ENCODE measurements around the gene ARRB1. TPM values are rescaled to one million over a fixed set of nuclear protein-coding genes. Genes with fewer than 3 reads are reported as not detected.

Gene ARRB1
- total RNA-seq, 1 experiment from 2014 or later = 3.6 TPM

DNA sequence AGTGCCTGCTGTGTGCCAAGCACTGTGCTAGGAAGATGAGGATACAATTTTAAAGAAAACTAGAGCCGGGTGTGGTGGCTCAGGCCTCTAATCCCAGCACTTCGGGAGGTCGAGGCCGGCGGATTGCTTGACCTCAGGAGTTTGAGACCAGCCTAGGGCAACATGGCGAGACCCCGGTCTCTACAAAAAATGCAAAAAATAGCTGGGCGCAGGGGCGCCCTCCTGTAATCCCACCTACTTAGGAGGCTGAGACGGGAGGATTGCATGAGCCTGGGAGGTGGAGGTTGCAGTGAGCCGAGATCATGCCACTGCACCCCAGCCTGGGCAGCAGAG is 102.6 kb downstream of the ARRB1 start:
- no peak overlapping the region for H3K4me3 ChIP-seq
- no peak overlapping the region for H3K27ac ChIP-seq
- H3K4me1 ChIP-seq (replicated peaks) = no peaks in the 10 kb centered on the region
- no peaks in the 10 kb centered on the region for H3K27me3 ChIP-seq (replicated peaks)
- H3K9me3 ChIP-seq (replicated peaks) = no peaks in the 10 kb centered on the region
- no peaks in the 10 kb centered on the region for H3K36me3 ChIP-seq
- DNase-seq (ENCODE audit: low read depth in 1 of 2, low spot score in 2 of 2) = no peak

DNA sequence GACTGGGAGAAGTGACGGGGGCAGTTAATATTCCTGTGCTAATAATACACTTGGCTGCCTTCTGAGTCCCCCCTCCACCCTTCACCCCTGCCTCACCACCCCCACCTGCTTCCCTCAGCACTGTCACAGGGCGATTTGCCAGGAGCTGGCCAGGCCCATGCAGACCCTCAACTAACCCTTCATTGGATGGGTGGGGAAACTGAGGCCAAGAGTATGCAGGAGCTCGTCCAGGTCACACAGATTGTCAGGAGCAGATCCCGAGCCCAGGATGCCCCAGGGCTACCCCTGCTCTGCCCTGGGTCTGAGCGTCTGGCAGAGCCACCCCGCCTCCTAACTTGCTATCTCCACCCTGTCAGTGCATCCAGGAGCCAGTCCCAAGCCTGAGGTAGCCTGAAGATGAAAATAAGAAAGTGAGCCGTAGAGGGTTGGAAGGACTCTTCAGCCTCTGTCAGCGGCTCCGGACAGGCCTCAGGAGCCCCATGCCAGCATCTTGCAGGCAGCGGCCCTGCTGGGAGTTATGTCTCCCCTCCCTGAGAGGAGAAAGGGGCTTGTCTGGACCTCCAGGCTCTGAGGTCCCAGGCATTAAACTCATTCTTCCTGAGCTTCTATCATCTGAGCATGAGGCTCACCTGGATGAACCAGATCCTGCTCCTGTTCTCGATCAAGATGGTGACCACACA is 104.7 kb downstream of the ARRB1 start:
- Histone ChIP-seq H3K4me1 (replicated peaks) (peaks cover 5% of the 10 kb centered on the region), H3K27me3 (replicated peaks) (peaks cover 3% of the 10 kb centered on the region; the same call in 1 of the 2 replicates), H3K4me3 (no peak overlapping the region), H3K36me3 (no peaks in the 10 kb centered on the region), H3K9me3 (replicated peaks) (no peaks in the 10 kb centered on the region), H3K27ac (no peak overlapping the region)
- DNase-seq (ENCODE audit: low read depth in 1 of 2, low spot score in 2 of 2) = no peak

GRCh38 chr11:75246006-75246670 is 105.3 kb downstream of the ARRB1 start:
- Histone ChIP-seq H3K9me3 (replicated peaks) (no peaks in the 10 kb centered on the region), H3K27ac (no peak overlapping the region), H3K36me3 (no peaks in the 10 kb centered on the region), H3K4me3 (no peak overlapping the region), H3K27me3 (replicated peaks) (peaks cover 4% of the 10 kb centered on the region; the same call in 1 of the 2 replicates), H3K4me1 (replicated peaks) (peaks cover 11% of the 10 kb centered on the region)
- DNase-seq (ENCODE audit: low read depth in 1 of 2, low spot score in 2 of 2) = no peak

GRCh38 chr11:75245356-75246005 is 106.0 kb downstream of the ARRB1 start:
- H3K27ac ChIP-seq = no peak overlapping the region
- no peak for DNase-seq (ENCODE audit: low read depth in 1 of 2, low spot score in 2 of 2)
- H3K9me3 ChIP-seq (replicated peaks) = no peaks in the 10 kb centered on the region
- peaks cover 11% of the 10 kb centered on the region for H3K27me3 ChIP-seq (replicated peaks)
- no peaks in the 10 kb centered on the region for H3K36me3 ChIP-seq
- H3K4me1 ChIP-seq (replicated peaks) = peaks cover 16% of the 10 kb centered on the region
- no peak overlapping the region for H3K4me3 ChIP-seq

- Histone ChIP-seq H3K27ac (no peak overlapping the region), H3K36me3 (no peaks in the 10 kb centered on the region), H3K27me3 (replicated peaks) (peaks cover 15% of the 10 kb centered on the region), H3K9me3 (replicated peaks) (no peaks in the 10 kb centered on the region), H3K4me1 (replicated peaks) (peaks cover 16% of the 10 kb centered on the region), H3K4me3 (no peak overlapping the region)
- no peak for DNase-seq (ENCODE audit: low read depth in 1 of 2, low spot score in 2 of 2)
Observed at GRCh38 chr11:75244052-75244814, 107.2 kb downstream of the ARRB1 start.

- H3K27ac ChIP-seq = no peak overlapping the region
- peaks cover 16% of the 10 kb centered on the region for H3K4me1 ChIP-seq (replicated peaks)
- peaks cover 15% of the 10 kb centered on the region for H3K27me3 ChIP-seq (replicated peaks)
- no peak overlapping the region for H3K4me3 ChIP-seq
- DNase-seq (ENCODE audit: low read depth in 1 of 2, low spot score in 2 of 2) = no peak
- no peaks in the 10 kb centered on the region for H3K9me3 ChIP-seq (replicated peaks)
- no peaks in the 10 kb centered on the region for H3K36me3 ChIP-seq
Observed at GRCh38 chr11:75242722-75243600, 108.5 kb downstream of the ARRB1 start.

GRCh38 chr11:75241906-75242644 is 109.4 kb downstream of the ARRB1 start:
- no peaks in the 10 kb centered on the region for H3K36me3 ChIP-seq
- peak overlapping the region; percentile 31 for H3K4me3 ChIP-seq
- H3K27ac ChIP-seq = no peak overlapping the region
- no peak for DNase-seq (ENCODE audit: low read depth in 1 of 2, low spot score in 2 of 2)
- no peaks in the 10 kb centered on the region for H3K9me3 ChIP-seq (replicated peaks)
- H3K4me1 ChIP-seq (replicated peaks) = peaks cover 16% of the 10 kb centered on the region
- H3K27me3 ChIP-seq (replicated peaks) = peaks cover 15% of the 10 kb centered on the region

- H3K27ac ChIP-seq = no peak overlapping the region
- H3K27me3 ChIP-seq (replicated peaks) = peaks cover 15% of the 10 kb centered on the region
- H3K4me1 ChIP-seq (replicated peaks) = peaks cover 16% of the 10 kb centered on the region
- DNase-seq (ENCODE audit: low read depth in 1 of 2, low spot score in 2 of 2) = peak; percentile 61
- no peaks in the 10 kb centered on the region for H3K36me3 ChIP-seq
- H3K4me3 ChIP-seq = peak overlapping the region; percentile 31
- H3K9me3 ChIP-seq (replicated peaks) = no peaks in the 10 kb centered on the region
Observed at GRCh38 chr11:75241036-75241905, 110.2 kb downstream of the ARRB1 start.

DNA sequence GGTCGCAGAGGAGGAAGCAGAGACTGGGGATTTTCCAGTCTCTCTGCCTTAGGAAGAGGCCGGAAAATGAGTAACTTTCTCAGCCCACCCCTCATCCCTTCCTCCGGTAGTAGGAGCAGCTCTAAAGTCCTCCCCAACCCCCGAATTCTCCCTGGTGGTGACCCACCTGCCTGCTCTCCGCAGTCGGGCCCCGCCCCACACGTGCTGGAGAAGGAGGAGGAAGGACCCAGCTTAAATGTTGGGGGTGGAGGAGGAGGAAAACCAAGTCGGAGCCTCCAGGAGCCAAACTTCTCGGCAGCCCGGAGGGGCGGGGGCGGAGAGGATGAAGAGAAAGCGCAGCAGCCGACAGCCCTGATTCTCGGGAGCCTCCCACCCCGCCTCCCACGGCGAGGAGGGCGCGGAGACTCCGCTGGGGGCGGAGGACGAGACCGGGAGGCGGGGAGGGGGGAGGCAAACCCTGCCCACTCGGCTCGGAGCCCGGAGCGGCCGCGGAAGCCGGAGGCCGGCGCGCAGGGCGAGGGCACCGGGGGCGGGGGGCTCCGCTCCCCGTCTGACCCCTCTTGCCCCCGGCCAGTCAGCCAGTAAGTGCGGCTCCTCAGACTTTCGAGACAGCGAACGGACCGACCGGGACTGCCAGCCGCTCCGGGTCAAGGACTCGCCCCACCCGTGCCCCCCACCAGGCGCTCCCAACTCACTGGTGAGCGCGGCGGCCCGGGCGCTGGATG is 111.0 kb downstream of the ARRB1 start, which contains the start of gene TPBGL:
Gene TPBGL, plus strand, starts transcription at position 464 of the 725 bp plus-strand sequence. CDS start 276 bp downstream, outside the sequence.
- Histone ChIP-seq H3K27ac (no peak within 1 kb of the TSS), H3K4me3 (peak within 1 kb of the TSS; percentile 31), H3K9me3 (replicated peaks) (no peaks in the 10 kb centered on the region), H3K27me3 (replicated peaks) (peaks cover 15% of the 10 kb centered on the region), H3K36me3 (no peaks in the 10 kb centered on the region), H3K4me1 (replicated peaks) (peaks cover 16% of the 10 kb centered on the region)
- DNase-seq (ENCODE audit: low read depth in 1 of 2, low spot score in 2 of 2) = no peak

DNA sequence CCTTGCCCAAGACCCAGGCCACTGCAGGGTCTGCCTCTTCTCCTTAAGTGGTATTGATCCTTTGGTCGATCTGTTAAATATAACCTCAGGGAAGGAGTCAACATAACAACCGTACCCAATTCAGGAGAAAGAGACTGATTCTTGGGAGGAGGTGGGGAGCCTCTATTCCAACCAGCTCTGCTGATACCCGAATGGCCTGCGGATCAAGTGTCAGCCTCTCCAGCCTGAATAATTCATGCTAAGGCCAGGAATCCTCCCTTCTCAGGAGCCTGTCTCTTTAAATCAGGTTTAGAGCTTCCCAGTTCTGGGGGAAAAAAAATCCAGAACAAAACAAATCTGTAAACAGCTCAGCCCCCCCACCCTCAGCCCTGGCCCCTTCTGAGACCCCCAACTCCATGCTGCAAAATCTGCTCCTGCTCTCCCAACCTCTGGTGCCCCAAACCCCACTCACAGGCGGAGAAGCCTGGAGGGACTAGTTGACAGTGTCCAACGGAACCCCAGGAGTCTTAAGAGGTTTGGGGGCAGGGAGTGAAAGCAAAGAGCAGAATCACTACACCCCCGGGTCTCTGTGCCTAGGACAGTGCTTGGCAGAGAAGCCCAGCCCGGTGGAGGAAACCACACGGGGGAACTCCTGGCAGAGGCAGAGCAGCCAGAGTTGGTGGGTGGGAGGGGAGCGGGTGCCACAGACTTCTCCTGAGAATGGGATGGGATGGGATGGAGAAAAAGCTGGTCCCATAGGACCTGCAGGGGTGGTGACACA is 111.8 kb downstream of the ARRB1 start:
- Histone ChIP-seq H3K27ac (no peak overlapping the region), H3K36me3 (no peaks in the 10 kb centered on the region), H3K4me1 (replicated peaks) (peaks cover 16% of the 10 kb centered on the region), H3K27me3 (replicated peaks) (peaks cover 15% of the 10 kb centered on the region), H3K4me3 (no peak overlapping the region), H3K9me3 (replicated peaks) (no peaks in the 10 kb centered on the region)
- no peak for DNase-seq (ENCODE audit: low read depth in 1 of 2, low spot score in 2 of 2)
